Natural killer cell (primary cell): ENCODE measurements around the gene IL17RB. TPM values are rescaled to one million over a fixed set of nuclear protein-coding genes. Genes with fewer than 3 reads are reported as not detected.

Experiments
- ATAC-seq, 3 donors: fragments of 150-1000 bp in 2 of 3; fragments of 200-7000 bp in 1 of 3; cut with Tn5 transposase; 1 replicate in 1 of 3; 2 replicates in 2 of 3; pipeline ENCODE4 v1.10.0; 2021; ENCODE audit warnings: mild to moderate bottlenecking in 2 of 3, moderate library complexity in 2 of 3
- DNase-seq, 2 donors: peaks; one replicate each; pipeline versions ENCODE4 v3.0.0 to v3.0.0-alpha.2; 2013 to 2021; ENCODE audit warnings: mixed read lengths in 1 of 2
- H3K27ac ChIP-seq: one replicate; pipeline ENCODE4 v1.5.1; 2013; ENCODE audit warnings: mild to moderate bottlenecking, low read length
- H3K27me3 ChIP-seq: one replicate; pipeline ENCODE4 v1.6.1; 2013; ENCODE audit warnings: low read length; ENCODE audit not compliant: control insufficient read depth, insufficient read depth
- H3K36me3 ChIP-seq: one replicate; pipeline ENCODE4 v1.6.1; 2013; ENCODE audit warnings: low read length; ENCODE audit not compliant: control insufficient read depth, insufficient read depth
- H3K4me1 ChIP-seq: one replicate; pipeline ENCODE4 v1.6.1; 2013; ENCODE audit warnings: low read length; ENCODE audit not compliant: control insufficient read depth, insufficient read depth
- H3K4me3 ChIP-seq: one replicate; pipeline ENCODE4 v1.5.1; 2013; ENCODE audit warnings: low read length
- H3K9me3 ChIP-seq: one replicate; pipeline ENCODE4 v1.6.1; 2013; ENCODE audit warnings: low read length; ENCODE audit not compliant: control insufficient read depth, insufficient read depth
- H3K27ac Mint-ChIP-seq, 2 donors: one replicate each; pipeline ENCODE4 v1.8.0; 2022; ENCODE audit warnings: mild to moderate bottlenecking in 2 of 2, mixed read lengths in 2 of 2, moderate library complexity in 1 of 2
- H3K27me3 Mint-ChIP-seq, 2 donors: one replicate each; pipeline ENCODE4 v1.8.0; 2022; ENCODE audit warnings: low read depth in 2 of 2, mixed read lengths in 2 of 2
- H3K36me3 Mint-ChIP-seq: one replicate; pipeline ENCODE4 v1.8.0; 2022; ENCODE audit warnings: mixed read lengths
- H3K4me1 Mint-ChIP-seq, 2 donors: one replicate each; pipeline ENCODE4 v1.8.0; 2022; ENCODE audit warnings: mixed read lengths in 2 of 2
- H3K4me3 Mint-ChIP-seq: one replicate; pipeline ENCODE4 v1.8.0; 2022; ENCODE audit warnings: mild to moderate bottlenecking, moderate library complexity, mixed read lengths
- H3K9me3 Mint-ChIP-seq, 2 donors: one replicate each; pipeline ENCODE4 v1.8.0; 2022; ENCODE audit warnings: mixed read lengths in 2 of 2
- WGBS: methylation state at CpG from one replicate; pipeline ENCODE4 v1.1.7; 2013; ENCODE audit warnings: missing lambda C conversion rate; ENCODE audit not compliant: insufficient coverage; 5-methylcytosine and 5-hydroxymethylcytosine counted together
- intact Hi-C: fragments of 100-400 bp; cut with micrococcal nuclease; formaldehyde crosslinking; loops from one replicate; pipeline ENCODE4 v1.14.2; 2022
- total RNA-seq, 4 donors: library from RNA; stranded (reverse); fragments of 120-200 nt in 1 of 4; gene quantifications; one replicate each; pipeline versions ENCODE4 v1.2.3 to v1.2.4, GENCODE V29; 2013 to 2022
- TF ChIP-seq, protein P1 (sequence below): fragments of 200-600 bp; IDR thresholded peaks from one replicate; pipeline ENCODE4 v1.8.0; 2022; ENCODE audit warnings: antibody characterized with exemption

Gene IL17RB
- total RNA-seq, 3 donors from 2014 or later (not counting 1 experiment from before 2014, with no cell fraction given), result 0.25 TPM; not detected in 2

DNA sequence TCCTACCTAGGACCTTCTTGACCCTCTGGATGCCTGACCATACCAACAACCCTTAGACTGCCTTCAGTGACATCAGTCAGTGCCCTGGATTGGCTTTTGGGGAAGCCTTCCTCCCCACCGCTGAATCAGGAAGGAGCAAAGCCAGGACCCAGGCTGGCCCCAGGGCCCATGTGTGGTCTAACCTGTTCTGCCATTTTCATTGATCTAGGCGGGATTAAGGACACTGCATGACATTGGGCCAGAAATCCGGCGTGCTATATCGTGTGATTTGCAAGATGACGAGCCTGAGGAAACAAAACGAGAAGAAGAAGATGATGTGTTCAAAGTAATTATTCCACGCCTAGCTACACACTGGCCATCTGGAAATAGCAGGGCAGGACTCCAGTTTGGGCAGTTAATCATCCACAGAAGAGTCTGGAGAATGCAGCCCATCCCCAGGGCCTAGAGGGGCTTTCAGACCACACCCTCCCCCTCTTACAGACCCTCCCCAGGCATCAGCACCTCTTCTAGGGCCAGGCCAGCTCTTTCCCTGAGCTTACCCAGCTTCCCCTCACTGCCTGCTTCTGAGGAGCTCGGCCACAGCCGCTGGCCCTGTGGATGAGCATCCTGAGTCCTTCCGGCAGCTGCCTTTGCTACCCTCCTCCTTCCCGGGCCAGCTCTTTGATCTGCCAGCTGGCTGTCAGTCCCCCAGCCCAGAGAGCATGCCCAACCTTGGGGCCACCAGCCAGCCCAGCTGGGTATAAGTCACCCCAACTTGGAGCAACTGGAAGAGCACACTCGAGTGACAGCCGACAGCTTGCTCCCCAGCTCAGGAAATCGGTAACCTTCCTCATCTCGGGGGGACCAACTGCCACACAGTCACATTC is 46.1 kb upstream of the IL17RB start:
- H3K27me3 ChIP-seq, result no peaks in the 10 kb centered on the region
- no peaks in the 10 kb centered on the region for H3K4me1 ChIP-seq
- H3K36me3 ChIP-seq, result no peaks in the 10 kb centered on the region
- no peaks in the 10 kb centered on the region for H3K9me3 Mint-ChIP-seq
- no peaks in the 10 kb centered on the region for H3K4me1 Mint-ChIP-seq
- H3K4me3 Mint-ChIP-seq, result no peak overlapping the region
- intact Hi-C loops, result no loop called here
- H3K27me3 Mint-ChIP-seq, result peaks cover 5 to 12% of the 10 kb centered on the region in 2 donors
- H3K27ac Mint-ChIP-seq, result no peak overlapping the region
- DNase-seq (no peak), ATAC-seq (no peak)
- no peak overlapping the region for H3K27ac ChIP-seq
- WGBS, result 90% methylated on average over 16 of the region's 16 CpGs
- TF ChIP-seq, protein P1, sequence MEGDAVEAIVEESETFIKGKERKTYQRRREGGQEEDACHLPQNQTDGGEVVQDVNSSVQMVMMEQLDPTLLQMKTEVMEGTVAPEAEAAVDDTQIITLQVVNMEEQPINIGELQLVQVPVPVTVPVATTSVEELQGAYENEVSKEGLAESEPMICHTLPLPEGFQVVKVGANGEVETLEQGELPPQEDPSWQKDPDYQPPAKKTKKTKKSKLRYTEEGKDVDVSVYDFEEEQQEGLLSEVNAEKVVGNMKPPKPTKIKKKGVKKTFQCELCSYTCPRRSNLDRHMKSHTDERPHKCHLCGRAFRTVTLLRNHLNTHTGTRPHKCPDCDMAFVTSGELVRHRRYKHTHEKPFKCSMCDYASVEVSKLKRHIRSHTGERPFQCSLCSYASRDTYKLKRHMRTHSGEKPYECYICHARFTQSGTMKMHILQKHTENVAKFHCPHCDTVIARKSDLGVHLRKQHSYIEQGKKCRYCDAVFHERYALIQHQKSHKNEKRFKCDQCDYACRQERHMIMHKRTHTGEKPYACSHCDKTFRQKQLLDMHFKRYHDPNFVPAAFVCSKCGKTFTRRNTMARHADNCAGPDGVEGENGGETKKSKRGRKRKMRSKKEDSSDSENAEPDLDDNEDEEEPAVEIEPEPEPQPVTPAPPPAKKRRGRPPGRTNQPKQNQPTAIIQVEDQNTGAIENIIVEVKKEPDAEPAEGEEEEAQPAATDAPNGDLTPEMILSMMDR, result no peak
- no peak overlapping the region for H3K4me3 ChIP-seq
- H3K9me3 ChIP-seq, result no peaks in the 10 kb centered on the region
- H3K36me3 Mint-ChIP-seq, result no peaks in the 10 kb centered on the region

DNA sequence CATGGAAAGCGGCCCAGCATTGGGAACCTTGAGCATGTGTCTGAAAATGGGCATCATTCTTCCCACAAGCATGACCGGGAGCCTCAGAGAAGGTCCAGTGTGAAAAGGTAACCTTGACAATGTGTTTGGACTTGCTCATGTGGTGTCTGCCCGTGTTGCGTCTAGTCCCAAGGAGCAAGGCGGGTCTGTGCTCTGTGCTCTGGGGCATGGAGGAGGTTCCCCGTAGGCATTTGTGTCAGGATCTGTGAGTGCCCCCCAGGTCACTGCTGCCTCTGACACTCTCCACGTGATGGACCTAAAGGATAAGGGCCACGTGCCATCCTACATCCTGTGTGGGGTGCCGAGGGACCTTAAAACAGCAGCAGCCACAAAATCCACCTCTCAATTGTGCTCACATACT is 45.0 kb upstream of the IL17RB start:
- intact Hi-C loops, result no loop called here
- Histone ChIP-seq H3K27ac (no peak overlapping the region), H3K4me3 (no peak overlapping the region), H3K27me3 (no peaks in the 10 kb centered on the region), H3K4me1 (no peaks in the 10 kb centered on the region), H3K9me3 (no peaks in the 10 kb centered on the region), H3K36me3 (no peaks in the 10 kb centered on the region)
- 94% methylated on average over 9 of the region's 9 CpGs for WGBS
- Mint-ChIP-seq H3K4me1 (no peaks in the 10 kb centered on the region), H3K27me3 (peaks cover 3% of the 10 kb centered on the region in 2 donors), H3K36me3 (no peaks in the 10 kb centered on the region), H3K27ac (no peak overlapping the region), H3K9me3 (no peaks in the 10 kb centered on the region), H3K4me3 (no peak overlapping the region)
- no peak for DNase-seq
- TF ChIP-seq, protein P1, result no peak
- no peak for ATAC-seq

DNA sequence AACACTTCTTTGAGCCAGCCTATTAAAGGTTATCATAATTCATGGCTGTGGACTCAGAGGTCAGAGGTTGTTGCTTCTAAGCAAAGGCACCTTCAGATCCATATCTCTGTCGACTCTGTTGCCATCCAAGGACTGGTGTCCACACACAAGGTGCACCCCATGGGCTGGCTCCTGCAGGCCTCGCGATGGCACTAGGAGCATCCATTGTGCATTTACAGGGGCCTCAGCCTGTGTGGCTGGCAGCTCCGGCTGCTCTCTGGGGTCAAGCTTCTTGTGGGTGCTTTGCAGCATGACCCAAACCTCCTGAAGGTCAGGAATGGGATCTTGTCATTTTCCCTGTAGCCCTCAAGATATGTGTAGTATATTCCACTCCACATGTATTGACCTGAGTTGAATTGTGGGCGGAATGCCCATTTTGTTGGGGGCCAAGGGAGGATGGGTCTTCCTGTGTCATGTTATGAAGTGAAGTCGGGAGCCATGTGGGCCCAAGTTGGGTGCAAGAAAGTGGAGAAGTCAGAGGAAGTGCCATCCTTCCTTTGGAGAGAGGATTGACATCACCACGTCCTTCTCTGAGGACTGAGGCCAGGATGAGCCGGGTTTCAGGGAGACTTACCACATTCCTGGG is 44.0 kb upstream of the IL17RB start:
- Mint-ChIP-seq H3K4me1 (no peaks in the 10 kb centered on the region), H3K27me3 (peaks cover 0 to 3% of the 10 kb centered on the region in 2 donors), H3K4me3 (no peak overlapping the region), H3K27ac (no peak overlapping the region), H3K9me3 (no peaks in the 10 kb centered on the region), H3K36me3 (no peaks in the 10 kb centered on the region)
- intact Hi-C loops, result no loop called here
- DNase-seq (no peak), ATAC-seq (no peak)
- Histone ChIP-seq H3K36me3 (no peaks in the 10 kb centered on the region), H3K27me3 (no peaks in the 10 kb centered on the region), H3K9me3 (no peaks in the 10 kb centered on the region), H3K4me1 (no peaks in the 10 kb centered on the region), H3K27ac (no peak overlapping the region), H3K4me3 (no peak overlapping the region)
- WGBS, result 87% methylated on average over 8 of the region's 8 CpGs
- TF ChIP-seq, protein P1, result no peak
